Body of pancreas (tissue), 4 donors: ENCODE results near the gene LSP1.

ENCODE experiments used
- CTCF ChIP-seq, 7 experiments: fragments of 450-650 bp in 4 of 7; fragments of 200-600 bp in 3 of 7; sonication (generic) in 3 of 7; IDR thresholded peaks; one replicate each; pipeline ENCODE4 v1.5.1; 2016 to 2019; ENCODE audit warnings: antibody characterized with exemption in 7 of 7
- POLR2A ChIP-seq, 3 donors: fragments of 450-650 bp; IDR thresholded peaks; one replicate each; pipeline ENCODE4 v1.6.1; 2016; ENCODE audit warnings: antibody characterized with exemption in 3 of 3, mild to moderate bottlenecking in 2 of 3

- no peak for TF ChIP-seq CTCF (IDR thresholded peaks at IDR 0.05)
- no peak for TF ChIP-seq POLR2A (IDR thresholded peaks at IDR 0.05)
These were observed 79.2 kb downstream of the LSP1 start for GRCh38 chr11:1932105-1932480.
